Measurements from ENCODE around the gene PLEKHJ1. TPM values are rescaled to one million over a fixed set of nuclear protein-coding genes. Genes with fewer than 3 reads are reported as not detected.

The PLEKHJ1 gene
- total RNA-seq, 1 experiment from 2014 or later = 78.6 TPM

DNA sequence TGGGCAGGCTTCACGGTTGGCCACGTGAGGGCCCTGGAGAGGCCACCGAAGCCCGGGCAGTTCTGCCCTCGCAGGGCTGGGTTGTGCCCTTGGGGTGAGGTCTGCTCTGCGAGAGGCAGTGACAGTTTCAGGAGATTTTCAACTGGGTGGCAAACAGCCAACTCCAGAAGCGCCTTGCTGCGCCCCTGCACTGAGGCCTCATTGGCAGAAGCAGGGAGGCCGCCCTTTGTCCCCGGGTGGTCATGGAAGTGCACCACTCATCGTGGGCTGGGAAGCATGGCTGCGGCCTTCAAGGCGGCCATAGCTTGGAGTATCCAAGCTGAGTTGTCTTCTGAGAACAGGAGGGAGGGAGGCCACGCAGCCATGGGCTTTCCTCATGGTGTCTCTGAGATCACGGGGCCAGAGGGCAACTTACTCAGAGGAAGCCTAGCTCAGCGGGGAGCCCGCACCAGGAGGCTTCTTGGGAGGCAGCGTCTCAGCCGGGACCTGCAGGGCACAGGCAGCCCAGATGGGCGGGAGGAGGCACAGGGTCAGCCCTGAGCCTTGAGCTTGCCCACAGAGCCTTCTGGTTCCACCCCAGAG is 14.8 kb downstream of the PLEKHJ1 start:
- H3K27ac ChIP-seq (ENCODE audit: low read length) = peak overlapping the region; percentile 48; the same call in 1 of the 2 replicates
- H3K4me1 ChIP-seq (ENCODE audit: control insufficient read depth, insufficient read depth, low read length) = 0 out of 2 replicates have a peak, but pooled peaks cover 3% of the 10 kb centered on the region
- no peaks in the 10 kb centered on the region for H3K9me3 ChIP-seq (ENCODE audit: control insufficient read depth, insufficient read depth, low read depth, low read length)
- no TSS peak for BruUV-seq (replicated peaks)
- in situ Hi-C loops (cut with HindIII; ENCODE audit: low pct_unique_long_range_greater_than_20kb, low sequenced_read_pairs) = no loop called here
- TF ChIP-seq SIN3A (IDR thresholded peaks at IDR 0.05; ENCODE audit: borderline replicate concordance, insufficient read depth, low read depth, low read length) (no peak), POLR2AphosphoS5 (IDR thresholded peaks at IDR 0.05; ENCODE audit: low read depth, low read length) (no peak), TCF7L2 (IDR thresholded peaks at IDR 0.05; ENCODE audit: low read depth, low read length) (no peak)
- TF ChIP-seq, protein P1, sequence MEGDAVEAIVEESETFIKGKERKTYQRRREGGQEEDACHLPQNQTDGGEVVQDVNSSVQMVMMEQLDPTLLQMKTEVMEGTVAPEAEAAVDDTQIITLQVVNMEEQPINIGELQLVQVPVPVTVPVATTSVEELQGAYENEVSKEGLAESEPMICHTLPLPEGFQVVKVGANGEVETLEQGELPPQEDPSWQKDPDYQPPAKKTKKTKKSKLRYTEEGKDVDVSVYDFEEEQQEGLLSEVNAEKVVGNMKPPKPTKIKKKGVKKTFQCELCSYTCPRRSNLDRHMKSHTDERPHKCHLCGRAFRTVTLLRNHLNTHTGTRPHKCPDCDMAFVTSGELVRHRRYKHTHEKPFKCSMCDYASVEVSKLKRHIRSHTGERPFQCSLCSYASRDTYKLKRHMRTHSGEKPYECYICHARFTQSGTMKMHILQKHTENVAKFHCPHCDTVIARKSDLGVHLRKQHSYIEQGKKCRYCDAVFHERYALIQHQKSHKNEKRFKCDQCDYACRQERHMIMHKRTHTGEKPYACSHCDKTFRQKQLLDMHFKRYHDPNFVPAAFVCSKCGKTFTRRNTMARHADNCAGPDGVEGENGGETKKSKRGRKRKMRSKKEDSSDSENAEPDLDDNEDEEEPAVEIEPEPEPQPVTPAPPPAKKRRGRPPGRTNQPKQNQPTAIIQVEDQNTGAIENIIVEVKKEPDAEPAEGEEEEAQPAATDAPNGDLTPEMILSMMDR (IDR thresholded peaks at IDR 0.05) = no peak
- TF ChIP-seq, protein P2, sequence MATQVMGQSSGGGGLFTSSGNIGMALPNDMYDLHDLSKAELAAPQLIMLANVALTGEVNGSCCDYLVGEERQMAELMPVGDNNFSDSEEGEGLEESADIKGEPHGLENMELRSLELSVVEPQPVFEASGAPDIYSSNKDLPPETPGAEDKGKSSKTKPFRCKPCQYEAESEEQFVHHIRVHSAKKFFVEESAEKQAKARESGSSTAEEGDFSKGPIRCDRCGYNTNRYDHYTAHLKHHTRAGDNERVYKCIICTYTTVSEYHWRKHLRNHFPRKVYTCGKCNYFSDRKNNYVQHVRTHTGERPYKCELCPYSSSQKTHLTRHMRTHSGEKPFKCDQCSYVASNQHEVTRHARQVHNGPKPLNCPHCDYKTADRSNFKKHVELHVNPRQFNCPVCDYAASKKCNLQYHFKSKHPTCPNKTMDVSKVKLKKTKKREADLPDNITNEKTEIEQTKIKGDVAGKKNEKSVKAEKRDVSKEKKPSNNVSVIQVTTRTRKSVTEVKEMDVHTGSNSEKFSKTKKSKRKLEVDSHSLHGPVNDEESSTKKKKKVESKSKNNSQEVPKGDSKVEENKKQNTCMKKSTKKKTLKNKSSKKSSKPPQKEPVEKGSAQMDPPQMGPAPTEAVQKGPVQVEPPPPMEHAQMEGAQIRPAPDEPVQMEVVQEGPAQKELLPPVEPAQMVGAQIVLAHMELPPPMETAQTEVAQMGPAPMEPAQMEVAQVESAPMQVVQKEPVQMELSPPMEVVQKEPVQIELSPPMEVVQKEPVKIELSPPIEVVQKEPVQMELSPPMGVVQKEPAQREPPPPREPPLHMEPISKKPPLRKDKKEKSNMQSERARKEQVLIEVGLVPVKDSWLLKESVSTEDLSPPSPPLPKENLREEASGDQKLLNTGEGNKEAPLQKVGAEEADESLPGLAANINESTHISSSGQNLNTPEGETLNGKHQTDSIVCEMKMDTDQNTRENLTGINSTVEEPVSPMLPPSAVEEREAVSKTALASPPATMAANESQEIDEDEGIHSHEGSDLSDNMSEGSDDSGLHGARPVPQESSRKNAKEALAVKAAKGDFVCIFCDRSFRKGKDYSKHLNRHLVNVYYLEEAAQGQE (IDR thresholded peaks at IDR 0.05; ENCODE audit: insufficient read depth in 1 of 2, low read depth in 2 of 2, low read length in 1 of 2) = no peak
- ChIA-PET POLR2A (no interaction called here), CTCF (interaction anchor here (0.8 kb wide), 1 partner anchor 65 kb away, joined by 3 read pairs; no protein-coding TSS in a partner anchor)
- H3K36me3 ChIP-seq (ENCODE audit: control insufficient read depth, insufficient read depth, low read length) = no peaks in the 10 kb centered on the region
- DNase-seq (ENCODE audit: low read depth, low spot score) (peak; percentile 47), ATAC-seq (peak; percentile 89)
- no peak overlapping the region for H3K4me3 ChIP-seq (ENCODE audit: low read depth in 2 of 2, low read length in 2 of 2)
- intact Hi-C loops (cut with micrococcal nuclease; ENCODE audit: unreplicated experiment) = no loop called here
- H3K27me3 ChIP-seq (ENCODE audit: control insufficient read depth, insufficient read depth, low read length) = no peaks in the 10 kb centered on the region

DNA sequence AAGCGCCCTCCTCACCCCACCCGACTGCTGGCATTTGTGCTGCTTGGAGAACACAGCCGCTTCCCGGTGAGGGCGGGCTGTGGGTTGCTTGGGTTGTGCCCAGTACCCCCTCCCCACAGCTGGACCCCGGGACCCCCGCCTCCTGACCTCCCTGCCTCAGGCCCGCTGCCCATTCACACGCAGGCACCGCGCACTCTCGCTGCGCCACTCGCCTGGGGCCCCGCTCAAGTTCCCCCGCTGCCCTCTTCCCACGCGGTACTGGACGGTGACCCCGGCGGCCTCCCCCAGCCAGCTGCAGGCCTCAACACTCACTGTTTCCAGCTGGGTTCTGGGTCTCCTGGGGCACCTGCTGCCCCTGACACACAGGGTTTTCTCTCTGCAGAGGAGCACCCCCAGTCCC is 16.4 kb downstream of the PLEKHJ1 start:
- POLR2A ChIA-PET = no interaction called here
- H3K27me3 ChIP-seq (ENCODE audit: control insufficient read depth, insufficient read depth, low read length) = no peaks in the 10 kb centered on the region
- BruUV-seq (replicated peaks) = no TSS peak
- H3K27ac ChIP-seq (ENCODE audit: low read length) = no peak overlapping the region
- 0 out of 2 replicates have a peak, but pooled peaks cover 3% of the 10 kb centered on the region for H3K4me1 ChIP-seq (ENCODE audit: control insufficient read depth, insufficient read depth, low read length)
- CTCF ChIA-PET = no interaction called here
- no peak for TF ChIP-seq TCF7L2 (IDR thresholded peaks at IDR 0.05; ENCODE audit: low read depth, low read length)
- TF ChIP-seq SIN3A (IDR thresholded peaks at IDR 0.05; ENCODE audit: borderline replicate concordance, insufficient read depth, low read depth, low read length) = no peak
- TF ChIP-seq, protein P2 (IDR thresholded peaks at IDR 0.05; ENCODE audit: insufficient read depth in 1 of 2, low read depth in 2 of 2, low read length in 1 of 2) = no peak
- TF ChIP-seq POLR2AphosphoS5 (IDR thresholded peaks at IDR 0.05; ENCODE audit: low read depth, low read length) = no peak
- TF ChIP-seq, protein P1 (IDR thresholded peaks at IDR 0.05) = no peak
- DNase-seq (ENCODE audit: low read depth, low spot score) (no peak), ATAC-seq (no peak)
- H3K4me3 ChIP-seq (ENCODE audit: low read depth in 2 of 2, low read length in 2 of 2) = no peak overlapping the region
- intact Hi-C loops (cut with micrococcal nuclease; ENCODE audit: unreplicated experiment) = no loop called here
- no peaks in the 10 kb centered on the region for H3K36me3 ChIP-seq (ENCODE audit: control insufficient read depth, insufficient read depth, low read length)
- no peaks in the 10 kb centered on the region for H3K9me3 ChIP-seq (ENCODE audit: control insufficient read depth, insufficient read depth, low read depth, low read length)
- in situ Hi-C loops (cut with HindIII; ENCODE audit: low pct_unique_long_range_greater_than_20kb, low sequenced_read_pairs) = no loop called here
